ENCODE results near the gene CHCHD10.
A peak's percentile ranks its signal among the peaks of the same experiment; 100 is the strongest.

CHCHD10 gene

GRCh38 chr22:23786752-23787599 lies 19.2 kb upstream of the CHCHD10 start, which contains the start of gene SMARCB1:
SMARCB1 (plus strand) TSS chr22:23786966; CDS start chr22:23787170, 204 bp downstream.
- peak; percentile 93 for DNase-seq

- no peak for DNase-seq
Observed at GRCh38 chr22:23786261-23786710, 18.5 kb upstream of the CHCHD10 start.

- DNase-seq, result no peak
Observed at GRCh38 chr22:23784215-23784732, 16.5 kb upstream of the CHCHD10 start.

GRCh38 chr22:23783265-23784150 lies 15.7 kb upstream of the CHCHD10 start:
- DNase-seq, result no peak

- DNase-seq, result no peak
Observed at GRCh38 chr22:23782703-23783102, 14.9 kb upstream of the CHCHD10 start.

- DNase-seq, result no peak
Observed at GRCh38 chr22:23782252-23782651, 14.5 kb upstream of the CHCHD10 start.

- no peak for DNase-seq
Observed at GRCh38 chr22:23781511-23782183, 13.9 kb upstream of the CHCHD10 start.

GRCh38 chr22:23781065-23781464 lies 13.3 kb upstream of the CHCHD10 start:
- DNase-seq, result no peak

GRCh38 chr22:23780146-23780748 lies 12.5 kb upstream of the CHCHD10 start:
- no peak for DNase-seq

GRCh38 chr22:23779731-23780130 lies 12.0 kb upstream of the CHCHD10 start:
- DNase-seq, result no peak

GRCh38 chr22:23779083-23779482 lies 11.3 kb upstream of the CHCHD10 start:
- no peak for DNase-seq

- DNase-seq, result no peak
Observed at GRCh38 chr22:23778577-23778900, 10.8 kb upstream of the CHCHD10 start.

- no peak for DNase-seq
Observed at GRCh38 chr22:23777776-23778576, 10.2 kb upstream of the CHCHD10 start.

- DNase-seq, result no peak
Observed at GRCh38 chr22:23775779-23776375, 8.1 kb upstream of the CHCHD10 start.

GRCh38 chr22:23774922-23775436 lies 7.2 kb upstream of the CHCHD10 start:
- no peak for DNase-seq

GRCh38 chr22:23774114-23774921 lies 6.5 kb upstream of the CHCHD10 start:
- DNase-seq, result no peak

- no peak for DNase-seq
Observed at GRCh38 chr22:23773483-23774113, 5.8 kb upstream of the CHCHD10 start.

- DNase-seq, result peak; percentile 58
Observed at GRCh38 chr22:23772649-23773473, 5.1 kb upstream of the CHCHD10 start, which contains the start of gene MMP11. MMP11 (plus strand) TSS chr22:23772849; CDS start chr22:23772871, 22 bp downstream.

- DNase-seq, result no peak
Observed at GRCh38 chr22:23772315-23772648, 4.5 kb upstream of the CHCHD10 start.
